Measurements from ENCODE around the gene MMP17.

The MMP17 gene

GRCh38 chr12:131869871-131870418 is 41.8 kb downstream of the MMP17 start:
- H3K79me2 ChIP-seq (ENCODE audit: insufficient read depth, low read length), result no peaks in the 10 kb centered on the region

DNA sequence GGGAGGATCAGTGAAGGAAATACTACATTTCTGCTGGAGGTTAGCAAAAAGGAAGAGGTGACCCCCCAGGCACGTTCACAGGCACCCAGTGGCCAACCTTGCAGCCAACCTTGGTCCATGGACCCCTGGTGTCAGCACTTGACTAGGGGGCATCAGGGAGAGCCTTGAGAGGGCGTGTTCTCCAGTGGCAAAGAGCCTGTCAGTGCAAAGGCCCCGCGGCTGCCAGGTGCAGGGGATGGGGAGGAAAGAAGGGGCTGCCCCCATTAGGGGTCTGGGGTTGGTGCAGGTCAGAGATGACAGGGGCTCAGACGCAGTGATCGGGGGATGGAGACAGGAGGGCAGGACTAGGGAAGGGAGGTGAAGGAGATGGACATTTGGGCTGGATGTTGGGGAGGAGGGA is 43.5 kb downstream of the MMP17 start:
- Histone ChIP-seq H3K4me3 (ENCODE audit: low read depth, low read length, poor library complexity, severe bottlenecking) (no peak overlapping the region), H3F3A (ENCODE audit: insufficient read depth, low read length) (no peaks in the 10 kb centered on the region), H3K4me2 (ENCODE audit: low read length) (no peak overlapping the region), H3K9ac (ENCODE audit: low read length) (no peak overlapping the region), H3K9me2 (ENCODE audit: low read depth, low read length) (no peaks in the 10 kb centered on the region), H3K36me3 (ENCODE audit: insufficient read depth, low read length) (no peaks in the 10 kb centered on the region), H2AFZ (ENCODE audit: low read length) (no peak overlapping the region), H3K27ac (ENCODE audit: low read depth, low read length, poor library complexity, severe bottlenecking) (no peak overlapping the region), H3K79me2 (ENCODE audit: insufficient read depth, low read length) (no peaks in the 10 kb centered on the region), H3K4me1 (ENCODE audit: insufficient read depth, low read length, severe bottlenecking) (no peaks in the 10 kb centered on the region), H3K27me3 (ENCODE audit: insufficient read depth, low read length) (0 out of 2 replicates have a peak, but pooled peaks cover 8% of the 10 kb centered on the region), H3K9me3 (ENCODE audit: low read length) (no peaks in the 10 kb centered on the region), H4K20me1 (ENCODE audit: insufficient read depth, low read length) (no peaks in the 10 kb centered on the region)
- no peak for TF ChIP-seq CTCF (IDR thresholded peaks at IDR 0.05; ENCODE audit: low read length)
- TF ChIP-seq EZH2 (IDR thresholded peaks at IDR 0.05; ENCODE audit: borderline replicate concordance, low read length), result no peak

More at GRCh38 chr12:131869871-131870418, 41.8 kb downstream of the MMP17 start:
- H3K4me3 ChIP-seq (ENCODE audit: low read depth, low read length, poor library complexity, severe bottlenecking), result no peak overlapping the region
- H3K36me3 ChIP-seq (ENCODE audit: insufficient read depth, low read length), result no peaks in the 10 kb centered on the region
- 0 out of 2 replicates have a peak, but pooled peaks cover 8% of the 10 kb centered on the region for H3K27me3 ChIP-seq (ENCODE audit: insufficient read depth, low read length)
- no peaks in the 10 kb centered on the region for H3K9me3 ChIP-seq (ENCODE audit: low read length)
- H4K20me1 ChIP-seq (ENCODE audit: insufficient read depth, low read length), result no peaks in the 10 kb centered on the region
- TF ChIP-seq EZH2 (IDR thresholded peaks at IDR 0.05; ENCODE audit: borderline replicate concordance, low read length) (no peak), CTCF (IDR thresholded peaks at IDR 0.05; ENCODE audit: low read length) (no peak)
- H3K9ac ChIP-seq (ENCODE audit: low read length), result no peak overlapping the region
- H3K4me2 ChIP-seq (ENCODE audit: low read length), result no peak overlapping the region
- H3F3A ChIP-seq (ENCODE audit: insufficient read depth, low read length), result no peaks in the 10 kb centered on the region
- H2AFZ ChIP-seq (ENCODE audit: low read length), result no peak overlapping the region
- no peaks in the 10 kb centered on the region for H3K9me2 ChIP-seq (ENCODE audit: low read depth, low read length)
- H3K4me1 ChIP-seq (ENCODE audit: insufficient read depth, low read length, severe bottlenecking), result no peaks in the 10 kb centered on the region
- no peak overlapping the region for H3K27ac ChIP-seq (ENCODE audit: low read depth, low read length, poor library complexity, severe bottlenecking)

DNA sequence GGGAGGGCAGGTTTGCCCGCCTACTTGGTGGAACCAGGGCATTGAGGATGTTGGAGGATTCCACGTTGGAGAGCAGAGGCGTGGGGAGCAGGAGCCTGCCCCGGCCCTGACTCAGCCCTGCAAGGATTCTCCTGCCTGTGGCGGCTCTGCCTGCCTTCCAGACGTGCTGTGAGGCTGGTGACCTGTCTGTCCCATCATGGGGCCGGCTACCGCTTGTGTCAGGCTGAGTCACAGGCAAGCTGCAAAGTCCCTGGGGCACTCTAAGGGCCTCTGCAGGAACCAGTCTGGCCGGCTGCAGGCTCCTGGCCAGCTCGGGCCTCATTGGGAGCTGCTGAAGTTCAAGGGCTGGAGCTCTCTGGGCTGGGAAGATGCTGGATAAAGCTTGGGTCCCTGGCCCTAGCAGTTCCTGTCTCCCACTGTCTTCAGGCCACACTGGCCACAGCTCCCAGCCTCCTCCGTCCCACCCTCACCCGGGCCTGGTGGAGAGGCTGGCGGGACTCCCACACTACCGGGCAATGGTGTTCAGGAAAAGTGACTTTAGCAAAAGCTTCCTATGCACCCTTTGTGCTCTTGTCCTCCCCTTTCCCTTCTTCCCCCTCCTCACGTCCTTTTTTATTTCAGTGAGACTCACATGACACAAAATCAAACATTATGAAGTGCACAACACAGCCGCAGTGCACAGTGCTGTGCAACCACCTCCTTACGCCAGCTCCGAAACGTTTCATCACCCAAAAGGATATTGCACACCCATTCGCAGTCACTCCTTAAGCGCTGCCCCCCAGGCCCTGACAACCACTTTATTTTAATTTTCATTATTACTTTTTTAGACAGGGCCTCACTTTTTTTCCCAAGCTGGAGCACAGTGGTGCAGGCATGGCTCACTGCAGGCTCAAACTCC is 44.2 kb downstream of the MMP17 start:
- peaks cover 3% of the 10 kb centered on the region; the same call in 1 of the 2 replicates for H3K27me3 ChIP-seq (ENCODE audit: insufficient read depth, low read length)
- H3K4me3 ChIP-seq (ENCODE audit: low read depth, low read length, poor library complexity, severe bottlenecking), result no peak overlapping the region
- TF ChIP-seq CTCF (IDR thresholded peaks at IDR 0.05; ENCODE audit: low read length), result no peak
- no peak for TF ChIP-seq EZH2 (IDR thresholded peaks at IDR 0.05; ENCODE audit: borderline replicate concordance, low read length)
- H4K20me1 ChIP-seq (ENCODE audit: insufficient read depth, low read length), result no peaks in the 10 kb centered on the region
- H3K27ac ChIP-seq (ENCODE audit: low read depth, low read length, poor library complexity, severe bottlenecking), result no peak overlapping the region
- H3K36me3 ChIP-seq (ENCODE audit: insufficient read depth, low read length), result no peaks in the 10 kb centered on the region
- H3K4me2 ChIP-seq (ENCODE audit: low read length), result no peak overlapping the region
- no peaks in the 10 kb centered on the region for H3K9me3 ChIP-seq (ENCODE audit: low read length)
- H3F3A ChIP-seq (ENCODE audit: insufficient read depth, low read length), result no peaks in the 10 kb centered on the region
- no peaks in the 10 kb centered on the region for H3K79me2 ChIP-seq (ENCODE audit: insufficient read depth, low read length)
- H3K4me1 ChIP-seq (ENCODE audit: insufficient read depth, low read length, severe bottlenecking), result no peaks in the 10 kb centered on the region
- H3K9me2 ChIP-seq (ENCODE audit: low read depth, low read length), result no peaks in the 10 kb centered on the region
- no peak overlapping the region for H2AFZ ChIP-seq (ENCODE audit: low read length)
- H3K9ac ChIP-seq (ENCODE audit: low read length), result no peak overlapping the region

Measured in OCI-LY1 (cell line).